ENCODE measurements around the gene RASSF4. TPM values are rescaled to one million over a fixed set of nuclear protein-coding genes. Genes with fewer than 3 reads are reported as not detected.

Gene RASSF4
- total and polyA plus RNA-seq, 2 donors (not counting 3 experiments of a cell fraction or from before 2014, with no cell fraction given), result 7.6 to 8.2 TPM

DNA sequence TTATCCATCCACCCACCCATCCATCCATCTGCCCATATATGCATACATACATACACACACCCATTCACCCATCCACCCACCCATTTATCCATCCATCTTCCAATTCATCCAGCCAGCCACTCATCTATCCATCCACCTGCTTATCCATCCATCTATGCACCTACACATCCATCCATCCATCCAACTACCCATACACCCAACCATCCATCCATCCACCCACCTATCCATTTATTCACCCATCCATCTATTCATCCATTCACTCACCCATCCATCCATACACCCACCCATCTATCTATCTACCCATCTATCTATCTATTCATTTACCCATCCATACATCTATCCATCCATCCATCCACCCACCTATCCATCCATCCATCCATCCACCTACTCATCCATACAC lies 31.1 kb upstream of the RASSF4 start:
- intact Hi-C loops (cut with micrococcal nuclease) (no loop called here), dilution Hi-C loops (cut with MboI; ENCODE audit: extremely low pct_ligation_motif_present, low sequenced_read_pairs) (no loop called here)
- H3K9me3 ChIP-seq (replicated peaks; ENCODE audit: control insufficient read depth, insufficient read depth, low read length), result no peaks in the 10 kb centered on the region
- no TSS peak for BruUV-seq (replicated peaks)
- no peak for DNase-seq (ENCODE audit: low read depth, low spot score)
- ChIA-PET POLR2A (no interaction called here), CTCF (no interaction called here)
- no peak overlapping the region for H3K9ac ChIP-seq (replicated peaks; ENCODE audit: extremely low read depth, insufficient read depth, low read length)
- H2AFZ ChIP-seq (ENCODE audit: low read depth, low read length), result no peak overlapping the region
- H3K9me1 ChIP-seq (replicated peaks; ENCODE audit: control insufficient read depth, extremely low read depth, insufficient read depth, low read length), result no peaks in the 10 kb centered on the region
- no peaks in the 10 kb centered on the region for H4K20me1 ChIP-seq (replicated peaks; ENCODE audit: control insufficient read depth, extremely low read depth, insufficient read depth, low read length)
- no peak for FAIRE-seq
- no peak overlapping the region for H3K27ac ChIP-seq (ENCODE audit: insufficient read depth, low read depth, low read length)
- no peak overlapping the region for H3K4me3 ChIP-seq (replicated peaks in 1 of 3; ENCODE audit: insufficient read depth in 1 of 3, low read depth in 1 of 3, low read length in 3 of 3)
- no peaks in the 10 kb centered on the region for H3K36me3 ChIP-seq (ENCODE audit: control insufficient read depth in 2 of 2, extremely low read depth in 1 of 2, insufficient read depth in 2 of 2, low read length in 2 of 2)
- H3K27me3 ChIP-seq (ENCODE audit: control insufficient read depth in 2 of 2, insufficient read depth in 2 of 2, low read length in 2 of 2), result no peaks in the 10 kb centered on the region
- TF ChIP-seq JUN (IDR thresholded peaks at IDR 0.05; ENCODE audit: borderline replicate concordance, insufficient read depth, insufficient read length, low read depth), result no peak
- TF ChIP-seq, protein P1, sequence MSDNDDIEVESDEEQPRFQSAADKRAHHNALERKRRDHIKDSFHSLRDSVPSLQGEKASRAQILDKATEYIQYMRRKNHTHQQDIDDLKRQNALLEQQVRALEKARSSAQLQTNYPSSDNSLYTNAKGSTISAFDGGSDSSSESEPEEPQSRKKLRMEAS (IDR thresholded peaks at IDR 0.05; ENCODE audit: insufficient read depth, insufficient read length), result no peak
- no peak for TF ChIP-seq EZH2 (IDR thresholded peaks at IDR 0.05; ENCODE audit: borderline replicate concordance, low read depth, low read length, severe bottlenecking)
- no peak for TF ChIP-seq MYC (IDR thresholded peaks at IDR 0.05; ENCODE audit: low read depth, low read length)
- TF ChIP-seq FOS (IDR thresholded peaks at IDR 0.05; ENCODE audit: borderline replicate concordance, insufficient read depth, low read length), result no peak
- H3K79me2 ChIP-seq (ENCODE audit: control insufficient read depth, insufficient read depth, low read length), result no peaks in the 10 kb centered on the region
- H3K4me2 ChIP-seq (ENCODE audit: insufficient read depth, low read length), result no peak overlapping the region
- no peaks in the 10 kb centered on the region for H3K4me1 ChIP-seq (ENCODE audit: control insufficient read depth, extremely low read depth, insufficient read depth, low read length)

DNA sequence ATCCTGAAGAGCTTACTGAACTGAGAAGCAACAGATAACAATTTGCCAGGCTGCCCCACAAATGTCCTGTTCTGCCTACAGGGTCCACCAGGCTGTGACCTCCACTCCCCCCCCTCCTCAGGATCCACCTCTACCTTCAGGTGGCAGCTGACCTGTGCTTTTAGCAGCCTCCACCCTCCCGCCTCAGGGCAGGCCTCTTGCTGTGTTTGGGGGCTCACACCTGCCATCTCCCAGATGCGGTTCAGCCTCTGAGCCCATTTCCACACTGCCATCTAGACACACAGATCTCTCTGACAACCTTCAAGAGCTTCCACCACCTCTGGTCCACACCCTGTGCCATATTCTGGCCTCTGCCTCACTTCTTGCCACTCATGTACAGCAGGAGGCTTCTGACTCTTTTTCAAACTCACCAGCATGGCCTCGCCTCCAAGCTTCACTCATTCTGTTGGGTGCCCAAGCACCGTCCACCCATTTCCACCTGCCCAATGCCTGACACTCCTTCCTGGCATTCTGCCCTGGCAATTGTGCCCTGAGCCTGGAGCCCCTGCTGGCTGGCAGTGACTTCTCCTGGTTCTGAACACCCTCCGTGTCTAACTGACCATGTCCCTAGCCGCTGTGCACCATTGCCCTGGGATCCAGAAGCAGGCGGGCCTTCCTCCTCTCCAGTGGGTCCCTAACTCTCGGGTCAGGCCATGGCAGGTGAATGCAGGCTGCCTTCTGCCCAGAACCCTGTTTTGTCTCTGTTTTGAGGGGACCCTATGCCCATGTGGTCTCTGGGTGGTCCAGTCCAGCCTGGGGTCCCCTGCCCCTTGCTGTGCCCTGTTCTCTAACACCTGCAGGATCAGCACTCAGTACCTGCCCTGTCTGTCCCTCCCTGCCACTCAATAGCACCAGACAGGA lies 30.0 kb upstream of the RASSF4 start:
- Histone ChIP-seq H3K36me3 (ENCODE audit: control insufficient read depth in 2 of 2, extremely low read depth in 1 of 2, insufficient read depth in 2 of 2, low read length in 2 of 2) (no peaks in the 10 kb centered on the region), H2AFZ (ENCODE audit: low read depth, low read length) (no peak overlapping the region), H3K4me1 (ENCODE audit: control insufficient read depth, extremely low read depth, insufficient read depth, low read length) (no peaks in the 10 kb centered on the region), H3K4me2 (ENCODE audit: insufficient read depth, low read length) (no peak overlapping the region), H3K9me3 (replicated peaks; ENCODE audit: control insufficient read depth, insufficient read depth, low read length) (no peaks in the 10 kb centered on the region), H3K27ac (ENCODE audit: insufficient read depth, low read depth, low read length) (no peak overlapping the region), H3K9ac (replicated peaks; ENCODE audit: extremely low read depth, insufficient read depth, low read length) (no peak overlapping the region), H4K20me1 (replicated peaks; ENCODE audit: control insufficient read depth, extremely low read depth, insufficient read depth, low read length) (no peaks in the 10 kb centered on the region), H3K9me1 (replicated peaks; ENCODE audit: control insufficient read depth, extremely low read depth, insufficient read depth, low read length) (no peaks in the 10 kb centered on the region), H3K4me3 (replicated peaks in 1 of 3; ENCODE audit: insufficient read depth in 1 of 3, low read depth in 1 of 3, low read length in 3 of 3) (no peak overlapping the region), H3K27me3 (ENCODE audit: control insufficient read depth in 2 of 2, insufficient read depth in 2 of 2, low read length in 2 of 2) (no peaks in the 10 kb centered on the region), H3K79me2 (ENCODE audit: control insufficient read depth, insufficient read depth, low read length) (no peaks in the 10 kb centered on the region)
- intact Hi-C loops (cut with micrococcal nuclease), result no loop called here
- no TSS peak for BruUV-seq (replicated peaks)
- dilution Hi-C loops (cut with MboI; ENCODE audit: extremely low pct_ligation_motif_present, low sequenced_read_pairs), result no loop called here
- DNase-seq (ENCODE audit: low read depth, low spot score) (no peak), FAIRE-seq (no peak)
- ChIA-PET POLR2A (no interaction called here), CTCF (interaction anchor here (0.8 kb wide), 1 partner anchor 9 kb away, joined by 3 read pairs; no protein-coding TSS in a partner anchor)
- TF ChIP-seq, protein P2, sequence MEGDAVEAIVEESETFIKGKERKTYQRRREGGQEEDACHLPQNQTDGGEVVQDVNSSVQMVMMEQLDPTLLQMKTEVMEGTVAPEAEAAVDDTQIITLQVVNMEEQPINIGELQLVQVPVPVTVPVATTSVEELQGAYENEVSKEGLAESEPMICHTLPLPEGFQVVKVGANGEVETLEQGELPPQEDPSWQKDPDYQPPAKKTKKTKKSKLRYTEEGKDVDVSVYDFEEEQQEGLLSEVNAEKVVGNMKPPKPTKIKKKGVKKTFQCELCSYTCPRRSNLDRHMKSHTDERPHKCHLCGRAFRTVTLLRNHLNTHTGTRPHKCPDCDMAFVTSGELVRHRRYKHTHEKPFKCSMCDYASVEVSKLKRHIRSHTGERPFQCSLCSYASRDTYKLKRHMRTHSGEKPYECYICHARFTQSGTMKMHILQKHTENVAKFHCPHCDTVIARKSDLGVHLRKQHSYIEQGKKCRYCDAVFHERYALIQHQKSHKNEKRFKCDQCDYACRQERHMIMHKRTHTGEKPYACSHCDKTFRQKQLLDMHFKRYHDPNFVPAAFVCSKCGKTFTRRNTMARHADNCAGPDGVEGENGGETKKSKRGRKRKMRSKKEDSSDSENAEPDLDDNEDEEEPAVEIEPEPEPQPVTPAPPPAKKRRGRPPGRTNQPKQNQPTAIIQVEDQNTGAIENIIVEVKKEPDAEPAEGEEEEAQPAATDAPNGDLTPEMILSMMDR (IDR thresholded peaks at IDR 0.05; ENCODE audit: extremely low read depth in 1 of 2, insufficient read depth in 1 of 2, low read depth in 1 of 2, low read length in 2 of 2), result no peak
- no peak for TF ChIP-seq FOS (IDR thresholded peaks at IDR 0.05; ENCODE audit: borderline replicate concordance, insufficient read depth, low read length)
- no peak for TF ChIP-seq JUN (IDR thresholded peaks at IDR 0.05; ENCODE audit: borderline replicate concordance, insufficient read depth, insufficient read length, low read depth)
- no peak for TF ChIP-seq EZH2 (IDR thresholded peaks at IDR 0.05; ENCODE audit: borderline replicate concordance, low read depth, low read length, severe bottlenecking)
- TF ChIP-seq GATA2 (IDR thresholded peaks at IDR 0.05; ENCODE audit: insufficient read depth, insufficient read length, low read depth, low read length), result no peak
- TF ChIP-seq, protein P1 (IDR thresholded peaks at IDR 0.05; ENCODE audit: insufficient read depth, insufficient read length), result no peak
- no peak for TF ChIP-seq POLR2A (IDR thresholded peaks at IDR 0.05; ENCODE audit: low read depth, low read length)
- TF ChIP-seq MYC (IDR thresholded peaks at IDR 0.05; ENCODE audit: low read depth, low read length), result no peak
- no peak for TF ChIP-seq POLR2AphosphoS5 (IDR thresholded peaks at IDR 0.05; ENCODE audit: insufficient read depth, low read depth, low read length)
